SK-N-SH (cell line): Measurements from ENCODE around the gene KIF19.

ENCODE experiments used
- GATA2 ChIP-seq: sonication (generic); formaldehyde crosslinking; IDR thresholded peaks from 2 replicates; pipeline ENCODE4 v1.5.0; 2020; ENCODE audit warnings: mild to moderate bottlenecking, missing genetic modification reagents
- RAD21 ChIP-seq: IDR thresholded peaks from 2 replicates; pipeline ENCODE4 v1.6.1; 2012; ENCODE audit warnings: mild to moderate bottlenecking, low read length

DNA sequence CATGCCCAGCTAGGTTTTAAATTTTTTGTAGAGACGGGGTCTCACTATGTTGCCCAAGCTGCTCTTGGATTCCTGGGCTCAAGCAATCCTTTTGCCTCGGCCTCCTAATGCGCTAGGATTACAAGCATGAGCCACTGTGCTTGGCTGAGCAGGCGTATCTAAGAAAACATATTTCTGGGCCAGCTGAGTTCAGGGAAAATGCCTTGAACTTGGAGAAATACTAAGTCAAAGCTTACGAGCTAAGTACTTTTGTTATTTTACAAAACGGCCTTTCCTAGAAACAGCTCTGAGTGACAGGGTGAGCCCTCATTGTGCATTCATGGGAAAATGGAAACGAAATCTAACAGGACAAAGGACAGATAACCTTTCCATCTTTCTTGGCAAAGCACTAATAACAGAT is 27.2 kb upstream of the KIF19 start:
- TF ChIP-seq GATA2 (CRISPR knock-in tag) (no peak), RAD21 (no peak)
